Dedifferentiated amniotic fluid mesenchymal stem cell (primary cell): ENCODE results near the gene XXYLT1.

Experiments used
- DNase-seq: peaks from one replicate; pipeline ENCODE4 v3.0.0-alpha.2; 2016; ENCODE audit errors: extremely low spot score

Gene XXYLT1

DNA sequence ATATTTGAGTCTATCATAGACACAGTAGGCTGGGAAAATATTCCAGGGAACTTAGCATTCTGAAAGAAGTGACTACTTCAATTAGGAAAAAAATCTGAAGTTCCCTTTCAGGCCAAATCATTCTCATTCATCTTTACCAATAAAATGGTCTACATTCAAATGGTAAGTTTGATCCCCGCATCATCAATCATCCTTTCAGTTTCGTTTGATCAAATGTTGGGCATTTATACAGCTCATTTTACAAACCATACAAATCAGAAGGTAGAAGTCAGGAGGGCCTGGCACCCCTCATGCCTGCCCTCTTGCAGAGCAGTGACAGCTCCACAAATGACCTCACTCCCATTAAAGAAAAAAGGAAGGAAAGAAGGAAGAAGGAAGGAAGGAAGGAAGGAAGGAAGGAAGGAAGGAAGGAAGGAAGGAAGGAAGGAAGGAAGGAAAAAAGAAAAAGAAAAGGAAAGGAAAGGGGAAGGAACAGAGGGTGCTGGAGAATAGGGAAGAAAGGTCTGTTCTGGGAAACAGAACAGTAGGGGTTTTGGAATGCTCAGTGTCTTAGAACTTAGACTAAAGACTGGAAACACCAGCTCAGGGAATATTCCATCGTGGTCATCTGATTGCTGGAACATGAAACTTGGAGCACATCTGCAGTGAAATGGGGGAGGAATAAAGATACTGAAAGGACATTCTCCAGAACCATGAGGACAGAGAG lies 86.1 kb downstream of the XXYLT1 start:
- no peak for DNase-seq

DNA sequence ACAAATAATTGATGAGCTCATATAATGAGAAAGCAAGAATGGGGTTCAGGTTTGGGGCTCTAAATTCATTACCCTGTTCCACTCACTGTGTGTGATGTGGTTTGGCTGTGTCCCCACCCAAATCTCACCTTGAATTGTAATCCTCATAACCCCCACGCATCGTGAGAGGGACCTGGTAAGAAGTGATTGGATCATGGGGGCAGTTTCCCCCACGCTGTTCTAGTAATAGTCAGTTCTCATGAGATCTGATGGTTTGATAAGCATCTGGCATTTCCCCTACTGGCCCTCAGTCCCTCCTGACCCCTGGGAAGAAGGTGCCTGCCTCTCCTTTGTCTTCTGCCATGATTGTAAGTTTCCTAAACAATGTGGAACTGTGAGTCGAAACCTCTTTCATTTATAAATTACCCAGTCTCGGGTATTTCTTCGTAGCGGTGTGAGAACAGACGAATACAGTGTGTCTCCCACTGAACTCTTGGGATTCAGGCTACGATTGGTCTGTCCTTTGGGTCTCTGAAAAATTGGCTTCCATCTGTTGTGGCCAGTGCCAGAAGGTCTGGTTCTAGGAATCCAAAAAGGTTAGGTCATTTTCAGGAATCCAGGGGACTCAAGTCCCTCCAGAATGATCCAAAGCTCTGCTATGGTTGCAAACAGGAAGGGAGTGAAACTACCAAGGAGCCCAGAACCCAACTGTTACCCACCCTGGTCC lies 87.7 kb downstream of the XXYLT1 start:
- DNase-seq = no peak

DNA sequence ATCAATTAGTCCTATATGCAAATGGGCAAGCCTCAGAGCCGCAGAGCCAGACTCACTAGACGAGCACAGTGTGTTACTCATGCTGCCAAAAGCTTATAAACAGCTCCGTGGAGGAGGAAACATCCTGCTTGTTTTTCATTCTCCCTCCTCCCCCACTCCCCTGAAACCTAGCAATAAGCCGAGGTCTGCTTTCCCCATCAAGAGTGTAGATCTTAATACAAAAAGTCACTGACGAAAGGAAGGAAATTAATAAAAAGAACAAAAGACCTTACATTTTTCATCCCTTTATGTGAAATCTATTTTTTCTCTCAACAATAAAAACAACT lies 88.5 kb downstream of the XXYLT1 start:
- DNase-seq = peak; percentile 36

DNA sequence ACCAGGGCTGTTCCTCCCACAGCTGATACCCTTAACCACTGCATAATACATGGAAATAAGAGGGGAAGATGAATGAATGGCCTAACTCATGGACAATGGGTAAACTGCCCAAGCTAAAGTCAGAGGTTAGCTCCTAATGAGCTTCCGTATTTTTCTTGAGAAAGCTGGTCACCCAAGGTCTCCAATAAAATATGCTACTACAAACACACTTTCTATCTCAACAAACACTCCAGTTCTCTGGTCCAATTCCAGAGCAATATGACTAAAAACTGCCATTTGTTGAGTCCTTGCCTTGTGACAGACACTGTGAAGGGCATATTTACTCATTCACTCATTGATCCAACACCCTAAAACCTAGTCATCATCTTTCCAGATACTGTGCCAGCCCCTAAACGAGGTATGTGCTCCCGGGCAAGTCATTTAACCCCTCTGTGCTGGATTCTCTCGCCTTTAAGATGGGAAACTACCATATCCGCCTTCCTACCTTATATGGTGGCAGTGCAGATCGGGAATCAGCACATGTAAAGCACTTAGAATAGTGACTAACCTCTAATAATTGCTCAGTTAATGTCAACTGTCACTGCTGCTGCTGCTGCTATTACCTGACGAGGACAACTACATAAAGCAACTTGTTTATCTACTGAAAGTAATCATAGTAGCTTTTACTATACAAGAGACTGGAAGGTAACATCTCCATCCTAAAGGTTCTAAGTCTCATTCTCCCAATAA lies 89.1 kb downstream of the XXYLT1 start:
- no peak for DNase-seq

DNA sequence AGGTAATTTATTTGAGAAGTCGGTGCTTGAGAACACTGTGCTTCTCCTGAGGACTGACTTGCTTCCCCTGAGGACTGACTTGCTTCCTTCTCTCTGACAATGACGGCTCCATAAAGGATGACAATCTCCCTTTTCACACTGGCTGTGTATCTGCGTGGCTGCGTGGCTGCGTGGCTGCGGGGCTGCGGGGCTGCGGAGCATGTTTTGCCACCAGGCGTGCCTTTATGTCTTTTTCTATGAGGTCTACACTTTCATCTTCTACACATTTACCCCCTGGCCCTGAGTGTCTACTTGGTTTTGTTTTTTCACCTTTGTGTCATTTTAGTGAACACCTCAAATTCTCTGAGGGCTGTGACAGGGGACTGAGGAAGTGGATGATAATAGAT lies 89.9 kb downstream of the XXYLT1 start:
- DNase-seq = no peak

DNA sequence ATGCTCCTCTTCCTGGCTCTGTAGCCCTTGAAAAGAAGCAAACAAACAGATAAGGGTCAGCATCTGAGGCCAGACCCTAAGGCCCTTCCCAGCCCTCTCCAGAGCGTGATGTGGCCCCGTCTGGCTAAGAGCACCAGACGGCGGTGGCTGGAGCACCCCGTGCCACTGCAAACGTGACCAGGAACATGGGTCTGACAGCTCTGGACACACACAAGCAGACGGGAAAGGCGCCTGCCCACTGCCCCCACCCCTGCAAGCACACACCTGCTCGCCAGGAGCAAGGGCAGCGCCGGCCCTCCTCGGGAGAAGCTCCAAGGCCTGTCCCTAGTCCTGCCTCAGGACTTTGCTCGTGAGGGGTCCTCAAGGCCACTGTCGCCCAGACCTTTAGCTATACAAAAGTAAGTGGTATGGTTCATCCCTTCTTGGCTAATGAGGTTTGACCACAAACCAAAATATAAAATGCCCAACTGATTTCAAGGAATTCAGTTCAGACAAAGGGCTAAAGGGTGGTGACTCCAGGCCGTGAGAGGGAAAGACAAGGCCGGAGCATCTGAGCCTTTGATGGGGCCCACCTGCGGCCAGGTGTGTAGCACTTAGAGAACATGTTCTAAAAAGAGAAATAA lies 90.4 kb downstream of the XXYLT1 start:
- DNase-seq = no peak

DNA sequence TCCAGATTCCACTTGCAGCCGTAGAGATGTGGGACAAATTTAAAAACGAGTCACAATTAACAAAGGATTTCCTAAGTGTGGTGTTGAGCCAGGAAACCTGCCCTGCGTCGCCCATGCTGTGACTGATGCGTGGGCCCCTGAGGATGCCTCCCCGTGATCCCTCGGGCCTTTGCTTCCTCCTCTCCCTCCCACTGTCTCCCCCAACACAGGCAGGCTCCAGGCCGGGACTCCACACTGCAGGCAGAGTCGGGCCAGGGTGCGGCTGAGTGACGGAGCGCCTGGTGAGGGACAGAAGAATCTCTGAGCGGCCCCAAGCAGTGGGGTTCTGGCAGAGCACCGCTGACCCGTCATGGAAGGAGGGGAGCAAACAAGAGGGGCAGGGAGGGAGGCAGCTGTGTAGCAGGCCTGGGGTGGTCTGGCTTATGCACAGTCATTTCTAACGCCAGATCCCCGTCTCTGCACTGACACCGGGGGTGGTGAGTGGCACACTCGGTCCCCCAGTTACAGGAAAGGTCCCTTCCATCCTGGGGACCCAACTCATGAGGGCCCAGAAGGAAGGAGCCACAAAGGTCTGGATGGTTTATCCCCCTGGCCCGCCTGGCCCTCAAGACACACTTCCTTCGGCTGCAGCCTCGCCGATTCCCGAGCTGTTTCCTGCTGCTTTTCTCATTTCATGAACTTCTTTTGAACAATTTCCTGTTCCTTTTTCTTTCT lies 91.0 kb downstream of the XXYLT1 start:
- no peak for DNase-seq

DNA sequence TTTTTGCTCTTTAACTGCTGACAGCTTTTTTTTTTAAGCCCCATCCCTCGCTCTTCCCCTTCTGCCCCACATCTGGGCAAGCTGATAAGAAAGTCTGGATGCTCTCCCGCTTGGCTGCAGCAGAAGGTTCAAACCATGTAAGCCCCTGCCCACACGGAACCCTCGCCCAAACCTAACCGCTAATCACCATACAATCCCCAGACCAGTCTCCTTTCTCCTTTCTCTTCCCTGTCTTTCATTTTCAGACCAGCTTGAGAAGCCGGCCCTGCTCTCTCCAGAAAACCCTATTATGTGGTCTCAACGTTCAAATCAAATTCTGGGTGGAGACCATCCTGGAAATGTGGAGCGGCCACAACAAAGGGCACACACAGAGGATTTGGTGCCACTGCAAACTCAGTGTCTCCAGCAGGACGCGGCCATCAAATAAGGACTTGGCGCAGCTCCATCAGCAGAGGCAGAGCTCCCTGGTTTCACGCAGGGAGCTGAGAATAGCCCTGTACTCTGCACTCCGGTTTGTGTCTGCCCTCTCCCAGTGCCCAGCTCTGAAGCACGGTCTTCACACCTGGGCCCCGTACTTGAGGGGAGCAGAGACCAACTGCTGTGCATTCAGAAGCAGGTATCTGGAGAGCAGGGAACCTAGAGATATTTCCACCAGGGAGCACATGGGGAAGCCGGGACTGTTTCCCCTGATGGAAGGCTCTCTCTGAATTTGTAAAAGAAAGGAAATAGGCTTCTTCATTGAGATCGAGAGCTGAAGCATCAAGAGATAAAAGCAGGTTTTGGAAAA lies 92.6 kb downstream of the XXYLT1 start:
- DNase-seq = no peak

DNA sequence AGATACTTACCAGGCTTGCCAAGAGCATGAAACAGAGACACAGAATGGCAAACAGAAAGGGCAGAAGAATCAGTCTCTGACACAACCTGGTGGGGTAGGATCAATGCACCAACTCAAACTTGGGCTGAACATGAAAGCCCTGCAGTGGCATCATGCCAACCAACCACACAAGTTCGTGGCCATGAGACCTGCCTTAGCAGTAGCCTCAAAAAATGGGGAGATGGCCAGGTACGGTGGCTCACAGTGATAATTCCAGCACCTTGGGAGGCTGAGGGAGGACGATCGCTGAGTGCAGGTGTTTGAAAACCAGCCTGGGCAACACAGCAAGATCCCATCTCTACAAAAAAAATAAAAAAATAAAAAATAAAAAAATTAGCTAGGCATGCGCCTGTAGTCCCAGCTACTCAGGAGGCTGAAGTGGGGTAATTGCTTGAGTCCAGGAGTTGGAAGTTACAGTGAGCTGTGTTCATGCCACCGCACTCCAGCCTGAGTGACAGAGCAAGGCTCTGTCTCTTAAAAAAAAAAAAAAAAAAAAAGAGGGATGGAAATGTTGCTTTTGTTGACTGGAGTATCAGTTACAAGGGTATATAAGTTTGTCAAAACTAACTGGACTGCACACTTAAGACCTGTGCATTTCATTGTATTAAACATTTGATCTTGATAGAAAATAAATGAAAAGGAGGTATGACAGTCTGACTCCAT lies 93.4 kb downstream of the XXYLT1 start:
- no peak for DNase-seq

DNA sequence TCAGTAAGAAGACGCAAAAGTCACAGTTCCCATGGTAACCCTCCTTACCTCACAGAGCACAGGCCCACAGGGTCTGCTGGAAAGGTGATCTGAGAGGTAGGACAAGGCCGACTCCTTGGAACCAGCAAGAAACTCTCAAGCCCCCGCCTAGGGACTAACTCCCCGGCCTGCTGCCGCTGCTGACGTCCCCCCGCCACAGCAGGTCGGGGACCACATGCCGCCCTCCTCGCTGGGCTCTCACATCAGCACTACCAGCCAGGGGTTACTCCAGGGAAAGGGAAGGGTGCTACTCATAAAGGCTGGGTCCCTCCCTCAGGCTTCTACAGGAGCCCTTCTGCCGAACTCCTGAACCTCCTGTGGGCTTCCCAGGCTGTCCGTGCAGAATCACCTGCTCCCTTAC lies 94.2 kb downstream of the XXYLT1 start:
- DNase-seq = no peak

DNA sequence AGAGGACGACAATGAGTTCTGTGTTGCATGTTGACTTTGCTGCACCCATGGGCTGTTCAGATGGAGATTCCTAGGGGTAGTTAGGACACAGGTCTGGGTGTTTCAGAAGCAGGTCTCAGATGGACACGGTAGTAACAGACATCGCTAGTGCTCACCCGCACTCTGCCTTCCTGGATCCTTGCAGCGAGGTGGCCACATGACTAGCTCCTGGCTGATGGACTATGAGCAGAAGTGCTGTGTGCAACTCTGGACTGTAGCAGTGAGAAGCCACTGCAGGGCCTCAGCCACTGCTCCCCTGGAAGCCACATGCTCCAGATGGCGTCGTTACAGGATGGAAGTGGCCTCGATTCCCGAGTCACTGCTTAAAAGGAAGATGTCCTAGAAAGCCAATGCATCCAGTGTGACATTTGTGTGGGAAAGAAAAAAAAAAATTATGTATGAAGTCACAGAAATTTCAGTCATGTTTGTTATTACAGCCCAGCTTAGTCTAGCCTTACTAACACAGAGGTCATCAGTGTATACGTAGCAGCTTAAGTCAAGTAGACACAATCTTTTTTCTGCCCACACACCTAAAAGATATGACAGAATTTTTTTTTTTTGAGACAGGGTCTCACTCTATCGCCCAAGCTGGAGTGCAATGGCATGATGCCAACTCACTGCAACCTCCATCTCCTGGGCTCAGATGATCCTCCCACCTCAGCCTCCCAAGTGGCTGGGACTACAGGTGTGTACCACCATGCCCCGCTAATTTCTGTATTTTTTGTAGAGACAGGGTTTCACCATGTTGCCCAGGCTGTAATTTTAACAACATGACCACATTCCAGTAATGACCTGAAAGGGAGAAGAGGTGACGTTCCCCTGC lies 95.3 kb downstream of the XXYLT1 start:
- no peak for DNase-seq

DNA sequence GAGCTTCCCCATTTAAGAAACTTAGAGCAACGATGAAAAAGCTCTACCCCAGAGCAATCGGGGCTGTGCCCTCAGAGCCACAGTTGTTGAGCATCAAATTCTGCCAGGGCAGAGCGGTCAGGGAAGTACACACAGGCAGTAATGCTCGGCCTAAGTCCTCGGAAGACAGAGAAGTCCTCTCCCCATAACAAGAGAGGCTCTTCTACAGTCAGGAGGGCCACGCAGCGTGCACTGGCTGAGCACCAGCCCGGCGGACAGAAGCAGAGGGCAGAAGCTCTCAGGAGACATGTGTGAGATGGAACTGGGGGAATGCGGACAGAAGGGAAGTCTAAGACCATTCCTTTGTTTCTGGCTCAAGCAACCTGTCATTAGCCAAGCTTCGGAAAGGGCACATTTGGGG lies 95.9 kb downstream of the XXYLT1 start:
- DNase-seq = no peak

DNA sequence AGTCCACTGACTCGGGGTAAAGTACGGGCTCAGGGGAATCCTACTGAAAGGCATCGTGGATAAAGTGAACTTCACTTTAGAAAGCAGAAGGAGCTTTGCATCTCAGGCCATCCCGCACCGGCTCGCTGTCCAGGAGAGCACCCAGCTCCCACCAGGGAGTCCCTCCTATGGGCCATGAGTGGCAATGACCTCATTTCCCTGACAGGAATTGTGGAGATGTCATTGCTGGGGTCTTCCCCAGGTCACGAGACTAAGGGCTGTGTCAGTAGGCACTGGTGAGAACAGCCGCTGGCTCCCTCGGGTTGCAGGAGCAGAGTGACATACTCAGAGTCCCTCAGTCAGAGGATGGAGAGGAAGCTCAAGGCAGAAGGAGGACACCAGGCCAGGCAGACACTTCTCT lies 97.3 kb downstream of the XXYLT1 start:
- no peak for DNase-seq

DNA sequence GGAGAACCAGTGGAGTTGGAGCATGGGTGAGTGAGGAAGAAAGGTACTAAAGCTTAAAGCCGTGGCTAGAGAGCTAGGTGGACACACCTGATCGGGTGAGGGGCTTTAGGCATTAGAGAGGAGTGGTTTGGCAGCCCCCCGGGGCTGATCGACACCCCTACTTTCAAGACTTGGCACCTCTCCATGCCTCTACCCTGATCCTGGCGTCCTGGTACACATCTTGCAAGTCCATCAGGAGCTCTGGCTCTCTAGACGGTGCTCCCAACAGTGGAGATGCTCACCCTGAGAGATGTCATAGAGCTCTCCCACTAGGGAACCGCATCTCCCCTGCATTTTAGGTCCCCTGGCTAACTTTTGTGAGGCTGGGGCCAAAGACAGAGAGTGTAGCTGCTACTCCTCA lies 98.1 kb downstream of the XXYLT1 start:
- DNase-seq = no peak

DNA sequence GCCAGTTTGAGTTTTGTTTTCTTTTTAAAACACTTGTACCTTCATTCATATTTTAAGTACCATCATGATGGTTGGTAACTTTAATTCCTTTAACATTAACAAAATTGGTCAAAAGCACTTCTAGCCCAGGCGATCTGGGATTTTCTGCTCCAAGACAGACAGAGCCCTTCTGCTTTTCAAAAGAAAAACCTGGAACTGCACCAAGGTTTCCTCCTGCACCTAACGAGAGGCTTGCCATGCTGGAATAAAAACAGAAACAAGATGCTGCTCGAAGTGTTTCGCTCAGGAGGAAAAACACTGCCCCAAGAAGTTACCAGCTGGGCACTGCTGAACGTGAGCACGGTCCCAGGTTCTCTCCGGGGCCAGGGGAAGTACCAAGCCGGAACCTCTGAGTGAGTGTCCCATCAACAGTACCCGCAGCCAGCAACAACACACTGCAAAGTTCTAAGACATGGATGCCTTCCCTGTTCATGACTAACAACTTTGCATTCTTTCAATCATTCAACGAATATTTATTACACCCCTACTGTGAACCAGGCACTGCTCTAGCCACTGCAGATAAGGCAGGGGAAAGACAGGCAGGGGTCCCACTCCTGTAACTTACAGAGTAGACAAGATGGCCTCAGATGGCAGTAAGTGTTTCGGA lies 98.8 kb downstream of the XXYLT1 start:
- DNase-seq = no peak

DNA sequence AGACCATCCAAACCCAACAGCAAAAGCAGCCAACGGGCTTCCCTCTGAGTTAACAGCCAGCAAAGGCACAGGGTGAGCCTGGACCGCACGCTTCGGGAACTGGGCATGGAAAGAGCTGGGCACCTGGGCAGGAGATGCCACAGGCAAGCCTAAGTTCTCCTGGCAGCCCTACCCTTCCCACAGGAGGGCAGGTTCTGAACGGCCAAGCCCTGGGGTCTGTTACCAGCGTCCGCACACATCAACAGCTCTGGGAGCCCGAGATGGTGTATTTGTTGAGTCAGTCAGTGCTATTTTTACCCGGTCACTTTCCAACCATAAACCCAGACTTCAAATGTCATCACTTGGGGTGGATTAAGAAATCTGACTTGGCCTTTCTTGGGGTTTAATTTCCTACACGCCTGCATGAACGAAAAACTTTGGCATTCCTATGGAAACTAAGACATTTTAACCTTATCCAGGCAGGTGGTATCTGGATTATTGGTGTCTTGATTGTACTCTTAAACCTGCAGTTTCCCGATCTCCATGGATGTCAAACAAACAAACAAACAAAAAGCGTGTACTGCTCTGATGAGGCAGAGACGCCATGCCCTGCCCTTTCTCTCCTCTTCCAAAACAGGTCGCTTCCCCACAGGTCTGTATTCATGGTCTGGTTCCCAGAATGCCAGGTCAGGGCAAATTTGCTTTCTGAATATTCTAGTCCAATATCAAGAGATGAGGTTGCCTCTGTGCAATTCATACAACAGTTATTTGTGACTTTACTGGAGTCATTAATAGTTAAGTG lies 99.7 kb downstream of the XXYLT1 start:
- no peak for DNase-seq

DNA sequence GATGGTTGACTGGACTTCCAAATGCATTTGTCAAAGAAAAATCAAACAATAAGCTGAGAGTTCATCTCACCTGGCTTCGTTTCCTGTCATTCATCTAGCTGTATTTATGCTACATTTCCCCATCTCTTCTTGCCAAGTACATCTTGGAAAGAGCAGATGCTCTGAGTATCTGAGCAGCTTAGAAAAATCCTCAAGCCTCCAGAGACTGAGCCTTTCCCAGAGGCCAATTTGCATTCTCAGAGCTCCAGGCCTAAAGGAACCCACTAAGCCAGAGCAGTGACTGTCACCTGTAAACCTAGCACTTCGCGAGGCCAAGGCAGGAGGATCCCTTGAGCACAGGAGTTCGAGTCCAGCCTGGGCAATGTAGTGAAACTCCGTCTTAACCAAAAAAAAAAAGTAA lies 100.5 kb downstream of the XXYLT1 start:
- DNase-seq = no peak

DNA sequence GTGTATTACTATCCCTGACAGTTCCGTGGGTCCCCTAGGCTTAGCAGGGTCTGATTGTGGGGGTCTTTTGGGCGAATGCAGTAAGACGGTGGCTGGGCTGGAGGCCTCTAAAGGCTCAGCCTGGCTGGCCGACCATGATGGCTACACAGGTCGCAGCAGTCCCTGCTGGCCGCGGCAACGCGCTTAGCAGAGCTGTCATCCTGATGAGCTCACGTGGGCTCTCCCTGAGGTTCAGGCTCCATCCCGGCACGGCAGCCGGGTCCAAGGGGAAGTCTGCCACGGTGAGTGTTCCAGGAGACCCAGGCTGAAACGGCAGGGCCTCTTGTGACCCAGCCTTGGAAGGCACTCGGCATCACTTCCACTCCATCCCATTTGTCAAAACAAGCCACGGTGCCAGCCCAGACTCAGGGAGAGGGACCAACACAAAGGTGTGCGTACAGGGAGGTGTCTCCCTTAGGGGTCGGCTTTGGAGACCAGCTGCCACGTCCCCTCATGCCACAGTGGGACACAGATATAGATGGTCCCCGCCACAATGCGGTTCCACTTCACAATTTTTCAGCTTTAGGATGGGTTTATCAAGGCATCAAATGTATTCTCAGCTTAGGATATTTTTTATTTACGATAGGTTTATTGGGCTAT lies 101.8 kb downstream of the XXYLT1 start:
- no peak for DNase-seq
